H1 (cell line): ENCODE measurements around the gene CDK5R2. TPM values are rescaled to one million over a fixed set of nuclear protein-coding genes. Genes with fewer than 3 reads are reported as not detected.

Experiments
- CTBP2 ChIP-seq: IDR thresholded peaks from 2 replicates; pipeline ENCODE4 v1.7.0; 2011; ENCODE audit warnings: borderline replicate concordance, mild to moderate bottlenecking, moderate library complexity, mixed read lengths, low read length; ENCODE audit not compliant: insufficient read depth, insufficient read length
- POLR2AphosphoS5 ChIP-seq: IDR thresholded peaks from 2 replicates; pipeline ENCODE4 v1.6.1; 2011; ENCODE audit warnings: low read depth, low read length
- TCF12 ChIP-seq: IDR thresholded peaks from 2 replicates; pipeline ENCODE4 v1.6.1; 2011; ENCODE audit warnings: low read depth, mild to moderate bottlenecking, low read length
- YY1 ChIP-seq: IDR thresholded peaks from 2 replicates; pipeline ENCODE4 v1.6.1; 2011; ENCODE audit warnings: low read depth, mild to moderate bottlenecking, low read length
- polyA plus RNA-seq, 7 experiments: library from polyadenylated mRNA; depleted of rRNA in 3 of 7; stranded (reverse) in 5 of 7; unstranded in 2 of 7; fragments of >200 nt in 5 of 7; fragments of 200-250 nt in 2 of 7; gene quantifications; 1 replicate in 5 of 7; 2 replicates in 1 of 7; 4 replicates in 1 of 7; pipeline versions ENCODE4 v1.2.1 to v1.2.3, GENCODE V29; 2011 to 2013; ENCODE audit warnings: missing spikeins in 2 of 7, mixed read lengths in 2 of 7
- total RNA-seq: library from RNA; stranded (reverse); fragmentation: NEBNext Ultra II Directional; extraction: Animal tissue kit (Norgen Biotek cat#: 25700); gene quantifications from 2 replicates; pipeline ENCODE4 v1.2.1, GENCODE V29; 2021
- TF ChIP-seq, protein P1 (sequence below): fragments of 300-600 bp; sonication (generic); IDR thresholded peaks from 2 replicates; pipeline ENCODE4 v1.7.1; 2012; ENCODE audit warnings: low read length, moderate library complexity, mild to moderate bottlenecking, inconsistent platforms; ENCODE audit not compliant: insufficient replicate concordance

Gene CDK5R2
- total and polyA plus RNA-seq, 2 of the 8 experiments (the other 6 are each of a cell fraction or from before 2014, with no cell fraction given) = 0.14 TPM; not detected in 1

GRCh38 chr2:218970894-218971293 is 11.4 kb downstream of the CDK5R2 start (continued):
- TF ChIP-seq, protein P1, sequence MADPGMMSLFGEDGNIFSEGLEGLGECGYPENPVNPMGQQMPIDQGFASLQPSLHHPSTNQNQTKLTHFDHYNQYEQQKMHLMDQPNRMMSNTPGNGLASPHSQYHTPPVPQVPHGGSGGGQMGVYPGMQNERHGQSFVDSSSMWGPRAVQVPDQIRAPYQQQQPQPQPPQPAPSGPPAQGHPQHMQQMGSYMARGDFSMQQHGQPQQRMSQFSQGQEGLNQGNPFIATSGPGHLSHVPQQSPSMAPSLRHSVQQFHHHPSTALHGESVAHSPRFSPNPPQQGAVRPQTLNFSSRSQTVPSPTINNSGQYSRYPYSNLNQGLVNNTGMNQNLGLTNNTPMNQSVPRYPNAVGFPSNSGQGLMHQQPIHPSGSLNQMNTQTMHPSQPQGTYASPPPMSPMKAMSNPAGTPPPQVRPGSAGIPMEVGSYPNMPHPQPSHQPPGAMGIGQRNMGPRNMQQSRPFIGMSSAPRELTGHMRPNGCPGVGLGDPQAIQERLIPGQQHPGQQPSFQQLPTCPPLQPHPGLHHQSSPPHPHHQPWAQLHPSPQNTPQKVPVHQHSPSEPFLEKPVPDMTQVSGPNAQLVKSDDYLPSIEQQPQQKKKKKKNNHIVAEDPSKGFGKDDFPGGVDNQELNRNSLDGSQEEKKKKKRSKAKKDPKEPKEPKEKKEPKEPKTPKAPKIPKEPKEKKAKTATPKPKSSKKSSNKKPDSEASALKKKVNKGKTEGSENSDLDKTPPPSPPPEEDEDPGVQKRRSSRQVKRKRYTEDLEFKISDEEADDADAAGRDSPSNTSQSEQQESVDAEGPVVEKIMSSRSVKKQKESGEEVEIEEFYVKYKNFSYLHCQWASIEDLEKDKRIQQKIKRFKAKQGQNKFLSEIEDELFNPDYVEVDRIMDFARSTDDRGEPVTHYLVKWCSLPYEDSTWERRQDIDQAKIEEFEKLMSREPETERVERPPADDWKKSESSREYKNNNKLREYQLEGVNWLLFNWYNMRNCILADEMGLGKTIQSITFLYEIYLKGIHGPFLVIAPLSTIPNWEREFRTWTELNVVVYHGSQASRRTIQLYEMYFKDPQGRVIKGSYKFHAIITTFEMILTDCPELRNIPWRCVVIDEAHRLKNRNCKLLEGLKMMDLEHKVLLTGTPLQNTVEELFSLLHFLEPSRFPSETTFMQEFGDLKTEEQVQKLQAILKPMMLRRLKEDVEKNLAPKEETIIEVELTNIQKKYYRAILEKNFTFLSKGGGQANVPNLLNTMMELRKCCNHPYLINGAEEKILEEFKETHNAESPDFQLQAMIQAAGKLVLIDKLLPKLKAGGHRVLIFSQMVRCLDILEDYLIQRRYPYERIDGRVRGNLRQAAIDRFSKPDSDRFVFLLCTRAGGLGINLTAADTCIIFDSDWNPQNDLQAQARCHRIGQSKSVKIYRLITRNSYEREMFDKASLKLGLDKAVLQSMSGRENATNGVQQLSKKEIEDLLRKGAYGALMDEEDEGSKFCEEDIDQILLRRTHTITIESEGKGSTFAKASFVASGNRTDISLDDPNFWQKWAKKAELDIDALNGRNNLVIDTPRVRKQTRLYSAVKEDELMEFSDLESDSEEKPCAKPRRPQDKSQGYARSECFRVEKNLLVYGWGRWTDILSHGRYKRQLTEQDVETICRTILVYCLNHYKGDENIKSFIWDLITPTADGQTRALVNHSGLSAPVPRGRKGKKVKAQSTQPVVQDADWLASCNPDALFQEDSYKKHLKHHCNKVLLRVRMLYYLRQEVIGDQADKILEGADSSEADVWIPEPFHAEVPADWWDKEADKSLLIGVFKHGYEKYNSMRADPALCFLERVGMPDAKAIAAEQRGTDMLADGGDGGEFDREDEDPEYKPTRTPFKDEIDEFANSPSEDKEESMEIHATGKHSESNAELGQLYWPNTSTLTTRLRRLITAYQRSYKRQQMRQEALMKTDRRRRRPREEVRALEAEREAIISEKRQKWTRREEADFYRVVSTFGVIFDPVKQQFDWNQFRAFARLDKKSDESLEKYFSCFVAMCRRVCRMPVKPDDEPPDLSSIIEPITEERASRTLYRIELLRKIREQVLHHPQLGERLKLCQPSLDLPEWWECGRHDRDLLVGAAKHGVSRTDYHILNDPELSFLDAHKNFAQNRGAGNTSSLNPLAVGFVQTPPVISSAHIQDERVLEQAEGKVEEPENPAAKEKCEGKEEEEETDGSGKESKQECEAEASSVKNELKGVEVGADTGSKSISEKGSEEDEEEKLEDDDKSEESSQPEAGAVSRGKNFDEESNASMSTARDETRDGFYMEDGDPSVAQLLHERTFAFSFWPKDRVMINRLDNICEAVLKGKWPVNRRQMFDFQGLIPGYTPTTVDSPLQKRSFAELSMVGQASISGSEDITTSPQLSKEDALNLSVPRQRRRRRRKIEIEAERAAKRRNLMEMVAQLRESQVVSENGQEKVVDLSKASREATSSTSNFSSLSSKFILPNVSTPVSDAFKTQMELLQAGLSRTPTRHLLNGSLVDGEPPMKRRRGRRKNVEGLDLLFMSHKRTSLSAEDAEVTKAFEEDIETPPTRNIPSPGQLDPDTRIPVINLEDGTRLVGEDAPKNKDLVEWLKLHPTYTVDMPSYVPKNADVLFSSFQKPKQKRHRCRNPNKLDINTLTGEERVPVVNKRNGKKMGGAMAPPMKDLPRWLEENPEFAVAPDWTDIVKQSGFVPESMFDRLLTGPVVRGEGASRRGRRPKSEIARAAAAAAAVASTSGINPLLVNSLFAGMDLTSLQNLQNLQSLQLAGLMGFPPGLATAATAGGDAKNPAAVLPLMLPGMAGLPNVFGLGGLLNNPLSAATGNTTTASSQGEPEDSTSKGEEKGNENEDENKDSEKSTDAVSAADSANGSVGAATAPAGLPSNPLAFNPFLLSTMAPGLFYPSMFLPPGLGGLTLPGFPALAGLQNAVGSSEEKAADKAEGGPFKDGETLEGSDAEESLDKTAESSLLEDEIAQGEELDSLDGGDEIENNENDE = no peak
- TF ChIP-seq TCF12 (no peak), YY1 (no peak), CTBP2 (no peak), POLR2AphosphoS5 (no peak)
- TF ChIP-seq, all 59 proteins: peak for 0
